H9 (cell line): Measurements from ENCODE around the gene SPATA2. TPM values are rescaled to one million over a fixed set of nuclear protein-coding genes. Genes with fewer than 3 reads are reported as not detected.

Experiments used
- DNase-seq: peaks from one replicate; pipeline ENCODE4 v3.0.0-alpha.2; 2017
- H2AFZ ChIP-seq: one replicate; pipeline ENCODE4 v1.6.1; 2013; ENCODE audit warnings: mild to moderate bottlenecking, low read length, control low read depth, moderate library complexity
- H2AK5ac ChIP-seq: 2 replicates; pipeline ENCODE4 v1.6.1; 2013; ENCODE audit warnings: low read length, control low read depth, mixed read lengths; ENCODE audit not compliant: insufficient read length
- H2BK120ac ChIP-seq: one replicate; pipeline ENCODE4 v1.6.1; 2013; ENCODE audit warnings: low read depth, mild to moderate bottlenecking, low read length, control low read depth, inconsistent platforms; ENCODE audit not compliant: poor library complexity, severe bottlenecking
- H2BK12ac ChIP-seq: 2 replicates; pipeline ENCODE4 v1.6.1; 2013; ENCODE audit warnings: low read length, control low read depth, mixed read lengths, low read depth; ENCODE audit not compliant: insufficient read length
- H2BK15ac ChIP-seq: 2 replicates; pipeline ENCODE4 v1.6.1; 2013; ENCODE audit warnings: low read depth, low read length, control low read depth
- H2BK20ac ChIP-seq: one replicate; pipeline ENCODE4 v1.6.1; 2013; ENCODE audit warnings: low read depth, mild to moderate bottlenecking, low read length, control low read depth, inconsistent platforms; ENCODE audit not compliant: poor library complexity, severe bottlenecking
- H2BK5ac ChIP-seq: 2 replicates; pipeline ENCODE4 v1.6.1; 2013; ENCODE audit warnings: low read length, control low read depth, mixed read lengths; ENCODE audit not compliant: insufficient read length
- H3K14ac ChIP-seq: 2 replicates; pipeline ENCODE4 v1.6.1; 2013; ENCODE audit warnings: low read length, control low read depth; ENCODE audit not compliant: insufficient read depth
- H3K18ac ChIP-seq: 2 replicates; pipeline ENCODE4 v1.6.1; 2013; ENCODE audit warnings: low read depth, mild to moderate bottlenecking, mixed read lengths, low read length, control low read depth; ENCODE audit not compliant: insufficient read length
- H3K23ac ChIP-seq: 2 replicates; pipeline ENCODE4 v1.6.1; 2013; ENCODE audit warnings: low read length, control low read depth, mixed read lengths, low read depth; ENCODE audit not compliant: insufficient read length
- H3K23me2 ChIP-seq: 2 replicates; pipeline ENCODE4 v1.6.1; 2013; ENCODE audit warnings: low read depth, mild to moderate bottlenecking, mixed read lengths, low read length, control low read depth; ENCODE audit not compliant: insufficient read length, poor library complexity, severe bottlenecking
- H3K27ac ChIP-seq: 2 replicates; pipeline ENCODE4 v1.5.1; 2013; ENCODE audit warnings: low read length, control low read depth, mixed read lengths, low read depth; ENCODE audit not compliant: insufficient read length
- H3K27me3 ChIP-seq: 2 replicates; pipeline ENCODE4 v1.6.1; 2013; ENCODE audit warnings: low read length, control low read depth, inconsistent platforms; ENCODE audit not compliant: insufficient read depth
- H3K4ac ChIP-seq: 2 replicates; pipeline ENCODE4 v1.6.1; 2013; ENCODE audit warnings: low read depth, mild to moderate bottlenecking, control low read depth, inconsistent platforms, low read length, moderate library complexity
- H3K4me1 ChIP-seq: 2 replicates; pipeline ENCODE4 v1.6.1; 2013; ENCODE audit warnings: low read length, control low read depth, inconsistent platforms; ENCODE audit not compliant: insufficient read depth
- H3K4me2 ChIP-seq: 2 replicates; pipeline ENCODE4 v1.6.1; 2013; ENCODE audit warnings: low read length, control low read depth, mixed read lengths; ENCODE audit not compliant: insufficient read length, insufficient read depth
- H3K56ac ChIP-seq: 2 replicates; pipeline ENCODE4 v1.6.1; 2013; ENCODE audit warnings: low read depth, mild to moderate bottlenecking, mixed read lengths, low read length, control low read depth; ENCODE audit not compliant: insufficient read length
- H3K79me1 ChIP-seq: 2 replicates; pipeline ENCODE4 v1.6.1; 2013; ENCODE audit warnings: low read depth, mild to moderate bottlenecking, moderate library complexity, low read length, control low read depth, inconsistent platforms; ENCODE audit not compliant: insufficient read depth, poor library complexity, severe bottlenecking
- H3K79me2 ChIP-seq: 2 replicates; pipeline ENCODE4 v1.6.1; 2013; ENCODE audit warnings: low read length, control low read depth, inconsistent platforms; ENCODE audit not compliant: insufficient read depth
- H3K9ac ChIP-seq: 2 replicates; pipeline ENCODE4 v1.6.1; 2013; ENCODE audit warnings: low read length, control low read depth, mixed read lengths; ENCODE audit not compliant: insufficient read length; ENCODE audit errors: extremely low read depth
- H3K9me3 ChIP-seq: one replicate; pipeline ENCODE4 v1.6.1; 2013; ENCODE audit warnings: low read depth, low read length, inconsistent platforms; ENCODE audit not compliant: control insufficient read depth
- H3T11ph ChIP-seq: one replicate; pipeline ENCODE4 v1.6.1; 2013; ENCODE audit warnings: mild to moderate bottlenecking, low read length, control low read depth, inconsistent platforms
- H4K20me1 ChIP-seq: one replicate; pipeline ENCODE4 v1.6.1; 2013; ENCODE audit not compliant: control insufficient read depth, insufficient read length, insufficient read depth
- H4K5ac ChIP-seq: 2 replicates; pipeline ENCODE4 v1.6.1; 2013; ENCODE audit warnings: low read depth, mild to moderate bottlenecking, mixed read lengths, low read length, control low read depth; ENCODE audit not compliant: insufficient read length
- H4K8ac ChIP-seq: replicated peaks from 2 replicates; pipeline ENCODE4 v1.6.1; 2013; ENCODE audit warnings: low read length, control low read depth, mixed read lengths, low read depth; ENCODE audit not compliant: insufficient read length
- H4K91ac ChIP-seq: 2 replicates; pipeline ENCODE4 v1.6.1; 2013; ENCODE audit warnings: low read depth, mild to moderate bottlenecking, moderate library complexity, mixed read lengths, low read length, control low read depth; ENCODE audit not compliant: insufficient read length
- H3K27ac Mint-ChIP-seq, 3 experiments: 2 replicates in 2 of 3; 3 replicates in 1 of 3; pipeline ENCODE4 v1.8.0; 2020 to 2021; ENCODE audit warnings: mixed read lengths in 3 of 3, mild to moderate bottlenecking in 1 of 3, moderate library complexity in 1 of 3
- H3K27me3 Mint-ChIP-seq: 2 replicates; pipeline ENCODE4 v1.8.0; 2021; ENCODE audit warnings: low read depth, mild to moderate bottlenecking, moderate library complexity, mixed read lengths
- H3K36me3 Mint-ChIP-seq, 3 experiments: 2 replicates in 2 of 3; 3 replicates in 1 of 3; pipeline ENCODE4 v1.8.0; 2020 to 2021; ENCODE audit warnings: low read depth in 3 of 3, mixed read lengths in 3 of 3; ENCODE audit not compliant: insufficient read depth in 1 of 3
- H3K4me1 Mint-ChIP-seq, 2 experiments: 2 replicates each; pipeline ENCODE4 v1.8.0; 2020; ENCODE audit warnings: mixed read lengths in 2 of 2
- H3K4me3 Mint-ChIP-seq, 2 experiments: 2 replicates in 1 of 2; 3 replicates in 1 of 2; pipeline ENCODE4 v1.8.0; 2020 to 2021; ENCODE audit warnings: mild to moderate bottlenecking in 2 of 2, mixed read lengths in 2 of 2, moderate library complexity in 1 of 2
- H3K9me3 Mint-ChIP-seq, 2 experiments: 2 replicates in 1 of 2; 3 replicates in 1 of 2; pipeline ENCODE4 v1.8.0; 2020; ENCODE audit warnings: mild to moderate bottlenecking in 2 of 2, mixed read lengths in 2 of 2, moderate library complexity in 1 of 2
- WGBS: extraction: QIAGEN DNeasy Blood & Tissue Kit; methylation state at CpG from one replicate; pipeline ENCODE4 v1.1.7; 2013; ENCODE audit warnings: missing lambda C conversion rate, low lambda C conversion rate, mixed read lengths; ENCODE audit not compliant: insufficient read length; ENCODE audit errors: extremely low coverage; 5-methylcytosine and 5-hydroxymethylcytosine counted together
- total RNA-seq: library from RNA; stranded (reverse); gene quantifications from 2 replicates; pipeline ENCODE4 v1.2.1, GENCODE V29; 2021
- TF ChIP-seq, protein P1 (sequence below): fragments of 200-600 bp; sonication (generic); conservative IDR thresholded peaks from 3 replicates; pipeline ENCODE4 v1.8.0; 2021; ENCODE audit warnings: antibody characterized with exemption, mild to moderate bottlenecking

The SPATA2 gene
- total RNA-seq, 1 experiment from 2014 or later = 9.6 TPM

DNA sequence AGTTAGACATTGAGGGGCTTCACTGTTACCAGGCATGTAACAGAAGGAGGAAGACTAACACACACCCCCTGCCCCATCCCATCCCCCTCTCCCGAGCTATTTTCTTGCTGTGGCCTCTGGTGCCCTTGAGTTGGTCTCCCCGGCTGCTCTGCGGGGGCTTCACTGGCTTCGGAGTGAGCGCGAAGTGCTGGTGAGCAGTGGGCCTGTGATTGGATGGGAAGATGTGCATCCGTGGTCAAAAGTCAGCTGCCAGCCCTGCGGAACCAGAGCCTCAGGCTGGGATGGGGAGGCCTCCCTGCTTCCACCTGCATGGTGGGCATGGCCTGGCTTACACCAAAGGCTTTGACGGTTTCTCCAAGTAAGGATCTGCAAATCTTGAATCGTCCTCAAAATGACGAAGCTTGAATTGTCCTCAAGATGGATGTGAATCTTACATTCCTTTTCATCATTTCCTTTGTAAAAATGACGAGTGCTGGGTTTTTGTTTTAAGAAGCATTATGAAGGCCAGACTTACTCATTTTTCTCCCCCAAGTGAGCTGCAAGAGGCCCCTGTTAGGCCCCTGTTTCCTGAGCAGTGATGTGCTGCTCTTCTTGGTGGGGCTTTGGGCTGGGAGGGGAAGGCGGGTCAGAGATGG lies 23.7 kb downstream of the SPATA2 start:
- Mint-ChIP-seq H3K36me3 (peaks cover 3 to 10% (median 3%) of the 10 kb centered on the region in 3 experiments; a peak in 4 of 7 replicates), H3K9me3 (no peaks in the 10 kb centered on the region), H3K27ac (peak overlapping the region in 1 of 3 experiments; percentile 44; a peak in 1 of 7 replicates), H3K4me1 (peaks cover 26 to 44% of the 10 kb centered on the region in 2 experiments), H3K27me3 (peaks cover 1% of the 10 kb centered on the region), H3K4me3 (no peak overlapping the region)
- H2BK12ac ChIP-seq = no peak overlapping the region
- TF ChIP-seq, protein P1, sequence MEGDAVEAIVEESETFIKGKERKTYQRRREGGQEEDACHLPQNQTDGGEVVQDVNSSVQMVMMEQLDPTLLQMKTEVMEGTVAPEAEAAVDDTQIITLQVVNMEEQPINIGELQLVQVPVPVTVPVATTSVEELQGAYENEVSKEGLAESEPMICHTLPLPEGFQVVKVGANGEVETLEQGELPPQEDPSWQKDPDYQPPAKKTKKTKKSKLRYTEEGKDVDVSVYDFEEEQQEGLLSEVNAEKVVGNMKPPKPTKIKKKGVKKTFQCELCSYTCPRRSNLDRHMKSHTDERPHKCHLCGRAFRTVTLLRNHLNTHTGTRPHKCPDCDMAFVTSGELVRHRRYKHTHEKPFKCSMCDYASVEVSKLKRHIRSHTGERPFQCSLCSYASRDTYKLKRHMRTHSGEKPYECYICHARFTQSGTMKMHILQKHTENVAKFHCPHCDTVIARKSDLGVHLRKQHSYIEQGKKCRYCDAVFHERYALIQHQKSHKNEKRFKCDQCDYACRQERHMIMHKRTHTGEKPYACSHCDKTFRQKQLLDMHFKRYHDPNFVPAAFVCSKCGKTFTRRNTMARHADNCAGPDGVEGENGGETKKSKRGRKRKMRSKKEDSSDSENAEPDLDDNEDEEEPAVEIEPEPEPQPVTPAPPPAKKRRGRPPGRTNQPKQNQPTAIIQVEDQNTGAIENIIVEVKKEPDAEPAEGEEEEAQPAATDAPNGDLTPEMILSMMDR = no peak
- no peak overlapping the region for H3K4me2 ChIP-seq
- no peak overlapping the region for H3K23ac ChIP-seq
- no peaks in the 10 kb centered on the region for H3K4me1 ChIP-seq
- H3K79me2 ChIP-seq = no peaks in the 10 kb centered on the region
- no peak overlapping the region for H4K91ac ChIP-seq
- H4K5ac ChIP-seq = no peak overlapping the region
- H2BK15ac ChIP-seq = no peak overlapping the region
- H2AK5ac ChIP-seq = no peak overlapping the region
- no peaks in the 10 kb centered on the region for H3K27me3 ChIP-seq
- H3K56ac ChIP-seq = no peak overlapping the region
- no peaks in the 10 kb centered on the region for H3K23me2 ChIP-seq
- no peak for DNase-seq
- no peak overlapping the region for H3K18ac ChIP-seq
- no peak overlapping the region for H2BK5ac ChIP-seq
- no CpG with 5 or more reads among the region's 13 CpGs for WGBS
- H2AFZ ChIP-seq = no peak overlapping the region
- H3T11ph ChIP-seq = no peak overlapping the region
- H2BK120ac ChIP-seq = no peak overlapping the region
- no peak overlapping the region for H2BK20ac ChIP-seq
- no peak overlapping the region for H3K27ac ChIP-seq
- H4K20me1 ChIP-seq = no peaks in the 10 kb centered on the region
- H3K79me1 ChIP-seq = no peaks in the 10 kb centered on the region
- H3K9me3 ChIP-seq = no peaks in the 10 kb centered on the region
- no peak overlapping the region for H3K9ac ChIP-seq
- H4K8ac ChIP-seq = no peak overlapping the region
- H3K14ac ChIP-seq = peak overlapping the region; percentile 24; the same call in 1 of the 2 replicates
- H3K4ac ChIP-seq = no peak overlapping the region
